WTC11 (cell line): Measurements from ENCODE around the gene CNTNAP2.

Source experiments
- AFF4 ChIP-seq: sonication (generic); formaldehyde crosslinking; IDR thresholded peaks from 2 replicates; pipeline ENCODE4 v1.8.1; 2023; ENCODE audit warnings: mild to moderate bottlenecking, missing genetic modification reagents, borderline replicate concordance
- CREM ChIP-seq: sonication (generic); formaldehyde crosslinking; IDR thresholded peaks from 2 replicates; pipeline ENCODE4 v1.8.1; 2022; ENCODE audit warnings: mild to moderate bottlenecking, missing genetic modification reagents, moderate library complexity
- CTCF ChIP-seq: fragments of 200-600 bp; IDR thresholded peaks from 2 replicates; pipeline ENCODE4 v1.8.0; 2022; ENCODE audit warnings: antibody characterized with exemption

- TF ChIP-seq AFF4 (CRISPR knock-in tag) (no peak), CTCF (no peak), CREM (CRISPR knock-in tag) (no peak)
Observed at GRCh38 chr7:147279514-147279913, 1162.9 kb downstream of the CNTNAP2 start.
